H9 (cell line): Measurements from ENCODE around the gene KPTN. TPM values are rescaled to one million over a fixed set of nuclear protein-coding genes. Genes with fewer than 3 reads are reported as not detected.

Experiments
- DNase-seq: peaks from one replicate; pipeline ENCODE4 v3.0.0-alpha.2; 2017
- H2AFZ ChIP-seq: one replicate; pipeline ENCODE4 v1.6.1; 2013; ENCODE audit warnings: mild to moderate bottlenecking, low read length, control low read depth, moderate library complexity
- H2AK5ac ChIP-seq: 2 replicates; pipeline ENCODE4 v1.6.1; 2013; ENCODE audit warnings: low read length, control low read depth, mixed read lengths; ENCODE audit not compliant: insufficient read length
- H2BK120ac ChIP-seq: one replicate; pipeline ENCODE4 v1.6.1; 2013; ENCODE audit warnings: low read depth, mild to moderate bottlenecking, low read length, control low read depth, inconsistent platforms; ENCODE audit not compliant: poor library complexity, severe bottlenecking
- H2BK12ac ChIP-seq: 2 replicates; pipeline ENCODE4 v1.6.1; 2013; ENCODE audit warnings: low read length, control low read depth, mixed read lengths, low read depth; ENCODE audit not compliant: insufficient read length
- H2BK15ac ChIP-seq: 2 replicates; pipeline ENCODE4 v1.6.1; 2013; ENCODE audit warnings: low read depth, low read length, control low read depth
- H2BK20ac ChIP-seq: one replicate; pipeline ENCODE4 v1.6.1; 2013; ENCODE audit warnings: low read depth, mild to moderate bottlenecking, low read length, control low read depth, inconsistent platforms; ENCODE audit not compliant: poor library complexity, severe bottlenecking
- H2BK5ac ChIP-seq: 2 replicates; pipeline ENCODE4 v1.6.1; 2013; ENCODE audit warnings: low read length, control low read depth, mixed read lengths; ENCODE audit not compliant: insufficient read length
- H3K14ac ChIP-seq: 2 replicates; pipeline ENCODE4 v1.6.1; 2013; ENCODE audit warnings: low read length, control low read depth; ENCODE audit not compliant: insufficient read depth
- H3K18ac ChIP-seq: 2 replicates; pipeline ENCODE4 v1.6.1; 2013; ENCODE audit warnings: low read depth, mild to moderate bottlenecking, mixed read lengths, low read length, control low read depth; ENCODE audit not compliant: insufficient read length
- H3K23ac ChIP-seq: 2 replicates; pipeline ENCODE4 v1.6.1; 2013; ENCODE audit warnings: low read length, control low read depth, mixed read lengths, low read depth; ENCODE audit not compliant: insufficient read length
- H3K23me2 ChIP-seq: 2 replicates; pipeline ENCODE4 v1.6.1; 2013; ENCODE audit warnings: low read depth, mild to moderate bottlenecking, mixed read lengths, low read length, control low read depth; ENCODE audit not compliant: insufficient read length, poor library complexity, severe bottlenecking
- H3K27ac ChIP-seq: 2 replicates; pipeline ENCODE4 v1.5.1; 2013; ENCODE audit warnings: low read length, control low read depth, mixed read lengths, low read depth; ENCODE audit not compliant: insufficient read length
- H3K27me3 ChIP-seq: 2 replicates; pipeline ENCODE4 v1.6.1; 2013; ENCODE audit warnings: low read length, control low read depth, inconsistent platforms; ENCODE audit not compliant: insufficient read depth
- H3K4ac ChIP-seq: 2 replicates; pipeline ENCODE4 v1.6.1; 2013; ENCODE audit warnings: low read depth, mild to moderate bottlenecking, control low read depth, inconsistent platforms, low read length, moderate library complexity
- H3K4me1 ChIP-seq: 2 replicates; pipeline ENCODE4 v1.6.1; 2013; ENCODE audit warnings: low read length, control low read depth, inconsistent platforms; ENCODE audit not compliant: insufficient read depth
- H3K4me2 ChIP-seq: 2 replicates; pipeline ENCODE4 v1.6.1; 2013; ENCODE audit warnings: low read length, control low read depth, mixed read lengths; ENCODE audit not compliant: insufficient read length, insufficient read depth
- H3K56ac ChIP-seq: 2 replicates; pipeline ENCODE4 v1.6.1; 2013; ENCODE audit warnings: low read depth, mild to moderate bottlenecking, mixed read lengths, low read length, control low read depth; ENCODE audit not compliant: insufficient read length
- H3K79me1 ChIP-seq: 2 replicates; pipeline ENCODE4 v1.6.1; 2013; ENCODE audit warnings: low read depth, mild to moderate bottlenecking, moderate library complexity, low read length, control low read depth, inconsistent platforms; ENCODE audit not compliant: insufficient read depth, poor library complexity, severe bottlenecking
- H3K79me2 ChIP-seq: 2 replicates; pipeline ENCODE4 v1.6.1; 2013; ENCODE audit warnings: low read length, control low read depth, inconsistent platforms; ENCODE audit not compliant: insufficient read depth
- H3K9ac ChIP-seq: 2 replicates; pipeline ENCODE4 v1.6.1; 2013; ENCODE audit warnings: low read length, control low read depth, mixed read lengths; ENCODE audit not compliant: insufficient read length; ENCODE audit errors: extremely low read depth
- H3K9me3 ChIP-seq: one replicate; pipeline ENCODE4 v1.6.1; 2013; ENCODE audit warnings: low read depth, low read length, inconsistent platforms; ENCODE audit not compliant: control insufficient read depth
- H3T11ph ChIP-seq: one replicate; pipeline ENCODE4 v1.6.1; 2013; ENCODE audit warnings: mild to moderate bottlenecking, low read length, control low read depth, inconsistent platforms
- H4K20me1 ChIP-seq: one replicate; pipeline ENCODE4 v1.6.1; 2013; ENCODE audit not compliant: control insufficient read depth, insufficient read length, insufficient read depth
- H4K5ac ChIP-seq: 2 replicates; pipeline ENCODE4 v1.6.1; 2013; ENCODE audit warnings: low read depth, mild to moderate bottlenecking, mixed read lengths, low read length, control low read depth; ENCODE audit not compliant: insufficient read length
- H4K8ac ChIP-seq: replicated peaks from 2 replicates; pipeline ENCODE4 v1.6.1; 2013; ENCODE audit warnings: low read length, control low read depth, mixed read lengths, low read depth; ENCODE audit not compliant: insufficient read length
- H4K91ac ChIP-seq: 2 replicates; pipeline ENCODE4 v1.6.1; 2013; ENCODE audit warnings: low read depth, mild to moderate bottlenecking, moderate library complexity, mixed read lengths, low read length, control low read depth; ENCODE audit not compliant: insufficient read length
- H3K27ac Mint-ChIP-seq, 3 experiments: 2 replicates in 2 of 3; 3 replicates in 1 of 3; pipeline ENCODE4 v1.8.0; 2020 to 2021; ENCODE audit warnings: mixed read lengths in 3 of 3, mild to moderate bottlenecking in 1 of 3, moderate library complexity in 1 of 3
- H3K27me3 Mint-ChIP-seq: 2 replicates; pipeline ENCODE4 v1.8.0; 2021; ENCODE audit warnings: low read depth, mild to moderate bottlenecking, moderate library complexity, mixed read lengths
- H3K36me3 Mint-ChIP-seq, 3 experiments: 2 replicates in 2 of 3; 3 replicates in 1 of 3; pipeline ENCODE4 v1.8.0; 2020 to 2021; ENCODE audit warnings: low read depth in 3 of 3, mixed read lengths in 3 of 3; ENCODE audit not compliant: insufficient read depth in 1 of 3
- H3K4me1 Mint-ChIP-seq, 2 experiments: 2 replicates each; pipeline ENCODE4 v1.8.0; 2020; ENCODE audit warnings: mixed read lengths in 2 of 2
- H3K4me3 Mint-ChIP-seq, 2 experiments: 2 replicates in 1 of 2; 3 replicates in 1 of 2; pipeline ENCODE4 v1.8.0; 2020 to 2021; ENCODE audit warnings: mild to moderate bottlenecking in 2 of 2, mixed read lengths in 2 of 2, moderate library complexity in 1 of 2
- H3K9me3 Mint-ChIP-seq, 2 experiments: 2 replicates in 1 of 2; 3 replicates in 1 of 2; pipeline ENCODE4 v1.8.0; 2020; ENCODE audit warnings: mild to moderate bottlenecking in 2 of 2, mixed read lengths in 2 of 2, moderate library complexity in 1 of 2
- CTCF ChIP-seq: fragments of 200-600 bp; sonication (generic); conservative IDR thresholded peaks from 3 replicates; pipeline ENCODE4 v1.8.0; 2021; ENCODE audit warnings: antibody characterized with exemption, mild to moderate bottlenecking
- WGBS: extraction: QIAGEN DNeasy Blood & Tissue Kit; methylation state at CpG from one replicate; pipeline ENCODE4 v1.1.7; 2013; ENCODE audit warnings: missing lambda C conversion rate, low lambda C conversion rate, mixed read lengths; ENCODE audit not compliant: insufficient read length; ENCODE audit errors: extremely low coverage; 5-methylcytosine and 5-hydroxymethylcytosine counted together
- total RNA-seq: library from RNA; stranded (reverse); gene quantifications from 2 replicates; pipeline ENCODE4 v1.2.1, GENCODE V29; 2021

Gene KPTN
- total RNA-seq, 1 experiment from 2014 or later, result 35.4 TPM

GRCh38 chr19:47507924-47508553 lies 24.0 kb upstream of the KPTN start:
- Histone ChIP-seq H2AFZ (no peak overlapping the region), H3K27me3 (no peaks in the 10 kb centered on the region), H3K4ac (no peak overlapping the region), H2AK5ac (no peak overlapping the region), H3K9ac (no peak overlapping the region), H3T11ph (no peak overlapping the region), H3K27ac (no peak overlapping the region), H2BK12ac (no peak overlapping the region), H2BK15ac (no peak overlapping the region), H3K23me2 (no peaks in the 10 kb centered on the region), H3K79me2 (no peaks in the 10 kb centered on the region; the same call in 1 of the 2 replicates), H2BK20ac (no peak overlapping the region), H4K20me1 (no peaks in the 10 kb centered on the region), H3K4me1 (no peaks in the 10 kb centered on the region), H3K9me3 (no peaks in the 10 kb centered on the region), H2BK120ac (no peak overlapping the region), H3K4me2 (no peak overlapping the region), H4K5ac (no peak overlapping the region), H3K79me1 (peaks cover 7% of the 10 kb centered on the region), H3K56ac (no peak overlapping the region), H4K8ac (no peak overlapping the region), H3K23ac (no peak overlapping the region), H3K14ac (no peak overlapping the region), H2BK5ac (no peak overlapping the region), H4K91ac (peak overlapping the region; percentile 23), H3K18ac (no peak overlapping the region)
- TF ChIP-seq CTCF, result peak; percentile 23; the same call in 1 of the 3 replicates
- peaks cover 0 to 7% (median 7%) of the 10 kb centered on the region in 3 experiments; a peak in 5 of 7 replicates for H3K36me3 Mint-ChIP-seq
- no peak overlapping the region for H3K4me3 Mint-ChIP-seq
- peaks cover 9 to 14% of the 10 kb centered on the region in 2 experiments for H3K4me1 Mint-ChIP-seq
- DNase-seq, result no peak
- WGBS, result no CpG with 5 or more reads among the region's 11 CpGs
- 0 out of 7 replicates have a peak overlapping the region, but pooled peaks of 1 of the 3 experiments have one; percentile 44 for H3K27ac Mint-ChIP-seq
- H3K27me3 Mint-ChIP-seq, result no peaks in the 10 kb centered on the region
- no peaks in the 10 kb centered on the region for H3K9me3 Mint-ChIP-seq
